GM18507 (cell line): Measurements from ENCODE around the gene ARHGAP42.

Experiments used
- DNase-seq: peaks from one replicate; pipeline ENCODE4 v3.0.0; 2011; ENCODE audit warnings: low read depth; ENCODE audit not compliant: insufficient read length; ENCODE audit errors: extremely low spot score
- FAIRE-seq: peaks from 2 replicates; lab custom pipeline; 2011; peaks lifted over from hg19 to GRCh38; lab: Jason Lieb, UNC

Gene ARHGAP42

GRCh38 chr11:101030692-101031091, 343.6 kb downstream of the ARHGAP42 start:
- FAIRE-seq (no peak), DNase-seq (no peak)

GRCh38 chr11:101031713-101032112, 344.6 kb downstream of the ARHGAP42 start:
- DNase-seq (no peak), FAIRE-seq (no peak)

- FAIRE-seq (no peak), DNase-seq (no peak)
Observed at GRCh38 chr11:101032991-101033390, 345.9 kb downstream of the ARHGAP42 start.

GRCh38 chr11:101034076-101034475, 347.0 kb downstream of the ARHGAP42 start:
- no peak for DNase-seq
- no peak for FAIRE-seq

- DNase-seq: no peak
- FAIRE-seq: no peak
Observed at GRCh38 chr11:101035872-101036271, 348.8 kb downstream of the ARHGAP42 start.
